WTC11 (cell line): ENCODE data around the gene ELMO1.

ENCODE experiments used
- CBFB ChIP-seq: sonication (generic); formaldehyde crosslinking; IDR thresholded peaks from 2 replicates; pipeline ENCODE4 v1.8.1; 2022; ENCODE audit warnings: mild to moderate bottlenecking, low read depth, missing genetic modification reagents
- IRF2 ChIP-seq: sonication (generic); formaldehyde crosslinking; IDR thresholded peaks from 2 replicates; pipeline ENCODE4 v1.8.0; 2022; ENCODE audit warnings: low read depth, missing genetic modification reagents, borderline replicate concordance
- TF ChIP-seq, protein P1 (sequence below): fragments of 200-600 bp; IDR thresholded peaks from 2 replicates; pipeline ENCODE4 v1.8.0; 2022; ENCODE audit warnings: antibody characterized with exemption

DNA sequence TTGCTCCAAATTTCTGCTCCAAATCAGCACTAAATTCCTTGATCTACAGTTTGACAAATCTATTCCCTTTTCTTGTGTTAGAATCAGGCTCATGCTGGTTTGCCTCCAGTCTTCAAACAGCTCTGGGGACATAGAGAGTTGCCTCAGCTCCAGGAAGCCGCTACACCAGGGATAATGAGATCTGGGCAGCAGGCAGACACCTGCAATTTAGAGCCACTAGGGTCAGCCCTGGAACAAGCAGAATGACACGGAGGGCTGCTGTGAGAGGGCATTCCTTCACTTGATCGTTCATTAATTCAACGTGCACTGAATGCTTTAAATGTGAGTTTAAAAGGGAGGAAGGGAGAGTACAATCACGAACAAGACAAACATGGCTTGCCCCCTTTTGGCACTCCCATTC, 3.7 kb upstream of the ELMO1 start:
- TF ChIP-seq IRF2 (CRISPR knock-in tag), result no peak
- no peak for TF ChIP-seq CBFB (CRISPR knock-in tag)
- TF ChIP-seq, protein P1, sequence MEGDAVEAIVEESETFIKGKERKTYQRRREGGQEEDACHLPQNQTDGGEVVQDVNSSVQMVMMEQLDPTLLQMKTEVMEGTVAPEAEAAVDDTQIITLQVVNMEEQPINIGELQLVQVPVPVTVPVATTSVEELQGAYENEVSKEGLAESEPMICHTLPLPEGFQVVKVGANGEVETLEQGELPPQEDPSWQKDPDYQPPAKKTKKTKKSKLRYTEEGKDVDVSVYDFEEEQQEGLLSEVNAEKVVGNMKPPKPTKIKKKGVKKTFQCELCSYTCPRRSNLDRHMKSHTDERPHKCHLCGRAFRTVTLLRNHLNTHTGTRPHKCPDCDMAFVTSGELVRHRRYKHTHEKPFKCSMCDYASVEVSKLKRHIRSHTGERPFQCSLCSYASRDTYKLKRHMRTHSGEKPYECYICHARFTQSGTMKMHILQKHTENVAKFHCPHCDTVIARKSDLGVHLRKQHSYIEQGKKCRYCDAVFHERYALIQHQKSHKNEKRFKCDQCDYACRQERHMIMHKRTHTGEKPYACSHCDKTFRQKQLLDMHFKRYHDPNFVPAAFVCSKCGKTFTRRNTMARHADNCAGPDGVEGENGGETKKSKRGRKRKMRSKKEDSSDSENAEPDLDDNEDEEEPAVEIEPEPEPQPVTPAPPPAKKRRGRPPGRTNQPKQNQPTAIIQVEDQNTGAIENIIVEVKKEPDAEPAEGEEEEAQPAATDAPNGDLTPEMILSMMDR, result no peak
